IPS DF 6.9 (cell line): ENCODE data around the gene ARPC2.

Source experiments
- DNase-seq: peaks from one replicate; pipeline ENCODE4 v3.0.0-alpha.2; 2013; ENCODE audit warnings: low read depth, low spot score
- H3K27ac ChIP-seq: one replicate; pipeline ENCODE4 v1.5.1; 2013; ENCODE audit warnings: low read length, control low read depth
- H3K27me3 ChIP-seq: 2 replicates; pipeline ENCODE4 v1.6.1; 2013; ENCODE audit warnings: mild to moderate bottlenecking, low read length; ENCODE audit not compliant: control insufficient read depth, insufficient read depth
- H3K36me3 ChIP-seq: 2 replicates; pipeline ENCODE4 v1.6.1; 2013; ENCODE audit warnings: low read length; ENCODE audit not compliant: control insufficient read depth, insufficient read depth
- H3K4me1 ChIP-seq: 2 replicates; pipeline ENCODE4 v1.6.1; 2013; ENCODE audit warnings: low read length; ENCODE audit not compliant: control insufficient read depth, insufficient read depth
- H3K4me3 ChIP-seq: 2 replicates; pipeline ENCODE4 v1.5.1; 2013; ENCODE audit warnings: mild to moderate bottlenecking, low read length
- H3K9me3 ChIP-seq: 2 replicates; pipeline ENCODE4 v1.6.1; 2013; ENCODE audit warnings: low read length, inconsistent platforms; ENCODE audit not compliant: control insufficient read depth, insufficient read depth
- WGBS: extraction: QIAGEN DNeasy Blood & Tissue Kit; methylation state at CpG from one replicate; pipeline ENCODE4 v1.1.7; 2013; ENCODE audit warnings: mixed read lengths, missing lambda C conversion rate; ENCODE audit not compliant: insufficient read length, insufficient coverage; 5-methylcytosine and 5-hydroxymethylcytosine counted together

ARPC2 gene

GRCh38 chr2:218217360-218218267, 625 bp downstream of the ARPC2 start:
- no CpG with 5 or more reads among the region's 47 CpGs for WGBS
- Histone ChIP-seq H3K27me3 (no peaks in the 10 kb centered on the region), H3K9me3 (no peaks in the 10 kb centered on the region), H3K4me1 (0 out of 2 replicates have a peak, but pooled peaks cover 2% of the 10 kb centered on the region), H3K27ac (no peak overlapping the region), H3K36me3 (no peaks in the 10 kb centered on the region), H3K4me3 (peak overlapping the region; percentile 66)
- no peak for DNase-seq

GRCh38 chr2:218218268-218219185, 1.5 kb downstream of the ARPC2 start:
- 0 out of 2 replicates have a peak, but pooled peaks cover 2% of the 10 kb centered on the region for H3K4me1 ChIP-seq
- DNase-seq: no peak
- no peaks in the 10 kb centered on the region; the same call in 1 of the 2 replicates for H3K36me3 ChIP-seq
- WGBS: no CpG with 5 or more reads among the region's 4 CpGs
- peak overlapping the region; percentile 66; the same call in 1 of the 2 replicates for H3K4me3 ChIP-seq
- H3K9me3 ChIP-seq: no peaks in the 10 kb centered on the region
- no peaks in the 10 kb centered on the region for H3K27me3 ChIP-seq
- H3K27ac ChIP-seq: no peak overlapping the region

GRCh38 chr2:218219934-218220333, 2.9 kb downstream of the ARPC2 start:
- no peaks in the 10 kb centered on the region for H3K9me3 ChIP-seq
- WGBS: no CpG with 5 or more reads among the region's 2 CpGs
- DNase-seq: no peak
- no peak overlapping the region for H3K27ac ChIP-seq
- no peak overlapping the region for H3K4me3 ChIP-seq
- H3K27me3 ChIP-seq: no peaks in the 10 kb centered on the region
- no peaks in the 10 kb centered on the region; the same call in 1 of the 2 replicates for H3K36me3 ChIP-seq
- 0 out of 2 replicates have a peak, but pooled peaks cover 2% of the 10 kb centered on the region for H3K4me1 ChIP-seq

- H3K36me3 ChIP-seq: no peaks in the 10 kb centered on the region; the same call in 1 of the 2 replicates
- no CpG with 5 or more reads among the region's 5 CpGs for WGBS
- H3K4me3 ChIP-seq: no peak overlapping the region
- 0 out of 2 replicates have a peak, but pooled peaks cover 2% of the 10 kb centered on the region for H3K4me1 ChIP-seq
- DNase-seq: no peak
- H3K27me3 ChIP-seq: no peaks in the 10 kb centered on the region
- H3K9me3 ChIP-seq: no peaks in the 10 kb centered on the region
- no peak overlapping the region for H3K27ac ChIP-seq
Measured at GRCh38 chr2:218221000-218221399, 4.0 kb downstream of the ARPC2 start.

GRCh38 chr2:218223046-218223445, 6.1 kb downstream of the ARPC2 start:
- Histone ChIP-seq H3K4me1 (no peaks in the 10 kb centered on the region), H3K27ac (no peak overlapping the region), H3K27me3 (no peaks in the 10 kb centered on the region), H3K4me3 (no peak overlapping the region), H3K9me3 (no peaks in the 10 kb centered on the region), H3K36me3 (no peaks in the 10 kb centered on the region; the same call in 1 of the 2 replicates)
- DNase-seq: no peak
- no CpG with 5 or more reads among the region's 5 CpGs for WGBS

- Histone ChIP-seq H3K9me3 (no peaks in the 10 kb centered on the region), H3K27ac (no peak overlapping the region), H3K27me3 (no peaks in the 10 kb centered on the region), H3K4me1 (no peaks in the 10 kb centered on the region), H3K36me3 (no peaks in the 10 kb centered on the region; the same call in 1 of the 2 replicates), H3K4me3 (no peak overlapping the region)
- WGBS: no CpG with 5 or more reads among the region's 1 CpG
- DNase-seq: no peak
Measured at GRCh38 chr2:218224186-218224585, 7.2 kb downstream of the ARPC2 start.

- no peaks in the 10 kb centered on the region for H3K4me1 ChIP-seq
- no peaks in the 10 kb centered on the region for H3K9me3 ChIP-seq
- H3K27me3 ChIP-seq: no peaks in the 10 kb centered on the region
- no CpG with 5 or more reads among the region's 3 CpGs for WGBS
- H3K4me3 ChIP-seq: no peak overlapping the region
- no peak for DNase-seq
- no peak overlapping the region for H3K27ac ChIP-seq
- H3K36me3 ChIP-seq: peaks cover 8% of the 10 kb centered on the region; the same call in 1 of the 2 replicates
Measured at GRCh38 chr2:218226903-218227302, 9.9 kb downstream of the ARPC2 start.

GRCh38 chr2:218228366-218229090, 11.5 kb downstream of the ARPC2 start:
- Histone ChIP-seq H3K27ac (no peak overlapping the region), H3K36me3 (peaks cover 8% of the 10 kb centered on the region; the same call in 1 of the 2 replicates), H3K9me3 (no peaks in the 10 kb centered on the region), H3K27me3 (no peaks in the 10 kb centered on the region), H3K4me1 (no peaks in the 10 kb centered on the region), H3K4me3 (no peak overlapping the region)
- no CpG with 5 or more reads among the region's 6 CpGs for WGBS
- DNase-seq: no peak

GRCh38 chr2:218229239-218229638, 12.2 kb downstream of the ARPC2 start:
- no peak for DNase-seq
- no peak overlapping the region for H3K4me3 ChIP-seq
- H3K4me1 ChIP-seq: no peaks in the 10 kb centered on the region

More at GRCh38 chr2:218229239-218229638, 12.2 kb downstream of the ARPC2 start:
- WGBS: no CpG with 5 or more reads among the region's 3 CpGs
- Histone ChIP-seq H3K27ac (no peak overlapping the region), H3K36me3 (peaks cover 8% of the 10 kb centered on the region; the same call in 1 of the 2 replicates), H3K9me3 (no peaks in the 10 kb centered on the region), H3K27me3 (no peaks in the 10 kb centered on the region)
